Smooth muscle cell (in vitro differentiated cells): Measurements from ENCODE around the gene SEC61B. TPM values are rescaled to one million over a fixed set of nuclear protein-coding genes. Genes with fewer than 3 reads are reported as not detected.

Experiments used
- DNase-seq: peaks from one replicate; lab custom pipeline; 2025; ENCODE audit not compliant: unreplicated experiment; lab: John Stamatoyannopoulos, UW
- H2AFZ ChIP-seq: fragments of 200-600 bp; sonication (generic); 2 replicates; pipeline ENCODE4 v1.6.0; 2016; ENCODE audit warnings: antibody characterized with exemption, low read depth, mild to moderate bottlenecking
- H3F3A ChIP-seq: fragments of 200-600 bp; sonication (generic); 2 replicates; pipeline ENCODE4 v1.6.0; 2017; ENCODE audit warnings: antibody characterized with exemption, low read depth
- H3K27ac ChIP-seq: fragments of 200-600 bp; sonication (generic); 2 replicates; pipeline ENCODE4 v1.5.1; 2016; ENCODE audit warnings: low read depth, mild to moderate bottlenecking
- H3K27me3 ChIP-seq: fragments of 200-600 bp; sonication (generic); 2 replicates; pipeline ENCODE4 v1.6.1; 2016; ENCODE audit warnings: low read depth, mild to moderate bottlenecking
- H3K36me3 ChIP-seq: fragments of 200-600 bp; sonication (generic); 2 replicates; pipeline ENCODE4 v1.5.1; 2016; ENCODE audit warnings: low read depth
- H3K4me1 ChIP-seq: fragments of 200-600 bp; sonication (generic); 2 replicates; pipeline ENCODE4 v1.5.1; 2016; ENCODE audit warnings: low read depth
- H3K4me2 ChIP-seq: fragments of 200-600 bp; sonication (generic); 2 replicates; pipeline ENCODE4 v1.6.0; 2016; ENCODE audit warnings: mild to moderate bottlenecking
- H3K4me3 ChIP-seq: fragments of 200-600 bp; sonication (generic); 2 replicates; pipeline ENCODE4 v1.5.1; 2016; ENCODE audit warnings: mild to moderate bottlenecking
- H3K79me2 ChIP-seq: fragments of 200-600 bp; sonication (generic); 2 replicates; pipeline ENCODE4 v1.6.0; 2016; ENCODE audit warnings: low read depth, mild to moderate bottlenecking
- H3K9ac ChIP-seq: fragments of 200-600 bp; sonication (generic); 2 replicates; pipeline ENCODE4 v1.6.0; 2016; ENCODE audit warnings: low read depth
- H3K9me3 ChIP-seq: fragments of 200-600 bp; sonication (generic); replicated peaks from 2 replicates; pipeline ENCODE4 v1.5.1; 2016; ENCODE audit warnings: low read depth
- H4K20me1 ChIP-seq: fragments of 200-600 bp; sonication (generic); 2 replicates; pipeline ENCODE4 v1.6.0; 2016; ENCODE audit warnings: low read depth
- WGBS: methylation state at CpG from one replicate; pipeline ENCODE4 v1.1.7; 2016; ENCODE audit warnings: low lambda C conversion rate; 5-methylcytosine and 5-hydroxymethylcytosine counted together
- polyA plus RNA-seq: library from polyadenylated mRNA; unstranded; fragments of >200 nt; fragmentation: Nextera tagmentation; extraction: Ambion mirVana; gene quantifications from 2 replicates; pipeline ENCODE4 v1.2.1, GENCODE V29; 2016
- total RNA-seq: library from RNA; depleted of rRNA; stranded (reverse); fragments of >200 nt; gene quantifications from 2 replicates; pipeline ENCODE4 v1.2.3, GENCODE V29; 2014
- TF ChIP-seq, protein P1 (sequence below): fragments of 200-600 bp; sonication (generic); IDR thresholded peaks from 2 replicates; pipeline ENCODE4 v1.5.1; 2017; ENCODE audit warnings: borderline replicate concordance, mild to moderate bottlenecking, antibody characterized with exemption; ENCODE audit not compliant: insufficient read depth, poor library complexity, severe bottlenecking

The SEC61B gene
- total and polyA plus RNA-seq, 2 experiments from 2014 or later: 385 to 549 TPM

DNA sequence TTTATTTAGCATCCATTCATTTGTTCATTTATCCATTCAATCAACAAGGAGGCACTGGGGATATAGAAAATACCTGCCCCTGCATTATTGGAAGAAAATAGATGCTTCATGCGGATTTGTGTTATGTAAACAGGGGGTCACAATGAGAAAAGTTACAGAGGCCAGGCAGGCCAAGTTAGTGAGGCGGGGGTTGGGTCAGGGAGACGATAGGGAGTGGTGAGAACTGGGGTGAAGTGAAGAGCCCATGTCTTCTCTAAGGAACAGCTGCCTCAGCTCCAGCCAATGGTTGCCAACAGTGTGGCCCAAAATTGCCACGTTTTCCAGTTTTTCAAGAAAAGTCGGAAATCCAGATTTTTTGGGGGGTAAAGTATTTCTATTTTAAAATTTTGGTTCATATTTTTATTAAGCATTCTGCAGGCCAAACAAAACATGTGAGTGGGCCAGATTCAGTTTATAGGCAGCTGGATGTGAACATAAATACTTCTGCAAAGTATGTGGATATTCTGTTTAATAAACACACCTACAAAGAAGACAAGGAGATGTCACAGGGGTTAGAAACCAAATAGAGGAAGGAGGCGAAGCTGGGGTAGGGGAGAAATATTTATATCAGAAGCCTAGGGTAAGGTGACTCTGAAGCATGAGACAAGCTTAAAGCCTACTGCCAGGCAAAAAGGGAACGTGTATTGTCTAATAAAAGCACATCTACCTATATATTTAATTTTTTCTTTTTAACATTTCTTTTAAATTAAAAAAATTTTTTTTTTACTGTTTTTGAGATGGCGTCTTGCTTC lies 44.3 kb upstream of the SEC61B start:
- Histone ChIP-seq H3K4me2 (no peak overlapping the region), H3K36me3 (no peaks in the 10 kb centered on the region), H3K4me3 (no peak overlapping the region), H3K27ac (no peak overlapping the region), H3K9me3 (no peaks in the 10 kb centered on the region), H3K9ac (no peak overlapping the region), H3K4me1 (peaks cover 37% of the 10 kb centered on the region), H3K79me2 (no peaks in the 10 kb centered on the region), H3K27me3 (no peaks in the 10 kb centered on the region), H4K20me1 (no peaks in the 10 kb centered on the region), H3F3A (peaks cover 6% of the 10 kb centered on the region), H2AFZ (no peak overlapping the region)
- no peak for DNase-seq
- WGBS: 96% methylated on average over 8 of the region's 8 CpGs
- TF ChIP-seq, protein P1, sequence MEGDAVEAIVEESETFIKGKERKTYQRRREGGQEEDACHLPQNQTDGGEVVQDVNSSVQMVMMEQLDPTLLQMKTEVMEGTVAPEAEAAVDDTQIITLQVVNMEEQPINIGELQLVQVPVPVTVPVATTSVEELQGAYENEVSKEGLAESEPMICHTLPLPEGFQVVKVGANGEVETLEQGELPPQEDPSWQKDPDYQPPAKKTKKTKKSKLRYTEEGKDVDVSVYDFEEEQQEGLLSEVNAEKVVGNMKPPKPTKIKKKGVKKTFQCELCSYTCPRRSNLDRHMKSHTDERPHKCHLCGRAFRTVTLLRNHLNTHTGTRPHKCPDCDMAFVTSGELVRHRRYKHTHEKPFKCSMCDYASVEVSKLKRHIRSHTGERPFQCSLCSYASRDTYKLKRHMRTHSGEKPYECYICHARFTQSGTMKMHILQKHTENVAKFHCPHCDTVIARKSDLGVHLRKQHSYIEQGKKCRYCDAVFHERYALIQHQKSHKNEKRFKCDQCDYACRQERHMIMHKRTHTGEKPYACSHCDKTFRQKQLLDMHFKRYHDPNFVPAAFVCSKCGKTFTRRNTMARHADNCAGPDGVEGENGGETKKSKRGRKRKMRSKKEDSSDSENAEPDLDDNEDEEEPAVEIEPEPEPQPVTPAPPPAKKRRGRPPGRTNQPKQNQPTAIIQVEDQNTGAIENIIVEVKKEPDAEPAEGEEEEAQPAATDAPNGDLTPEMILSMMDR: no peak

DNA sequence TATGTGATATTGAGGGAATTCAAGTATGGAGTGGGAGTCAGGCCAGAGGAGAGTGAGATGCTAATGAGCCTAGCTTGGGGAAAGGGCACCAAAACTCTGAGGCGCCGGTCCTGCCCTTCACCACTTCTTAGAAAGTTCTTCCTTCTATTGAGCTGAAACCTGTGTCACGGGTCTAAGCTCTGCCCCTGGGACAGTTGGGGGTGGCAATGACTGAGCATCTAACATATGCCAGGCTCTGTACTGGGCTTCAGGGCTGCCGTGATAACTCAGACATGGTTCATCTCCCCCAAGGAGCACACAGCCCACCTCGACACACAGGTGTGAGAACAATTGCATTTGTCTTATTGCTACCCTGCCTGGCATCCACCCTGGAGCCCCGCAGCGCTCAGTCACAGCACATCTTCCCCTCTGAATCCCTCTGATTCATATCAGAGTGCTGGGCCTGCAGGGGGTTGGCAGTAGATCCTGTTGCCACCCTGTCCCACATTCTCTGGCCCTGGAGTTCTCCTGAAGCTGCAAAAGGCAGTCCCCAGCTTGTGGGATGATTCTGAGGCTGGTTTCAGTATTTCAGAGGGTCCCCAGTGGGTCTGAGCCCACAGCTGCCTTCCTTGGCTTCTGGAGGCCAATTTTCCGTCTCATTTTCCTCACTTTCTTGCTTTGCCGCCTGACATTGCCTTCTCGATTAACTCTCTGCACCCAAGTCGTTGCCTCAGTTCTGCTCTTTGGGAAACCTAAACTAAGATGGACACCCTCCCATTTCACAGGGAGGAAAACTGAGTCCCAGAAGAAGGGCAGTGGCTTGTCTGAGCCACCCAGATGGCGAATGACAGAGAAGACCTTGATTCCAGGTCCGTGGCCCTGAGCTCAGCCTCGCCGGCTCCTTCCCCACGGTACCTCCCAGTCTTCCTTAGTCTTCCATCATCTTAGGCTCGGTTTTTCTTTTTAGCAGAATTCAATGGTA lies 42.9 kb upstream of the SEC61B start:
- H3K27me3 ChIP-seq: no peaks in the 10 kb centered on the region
- TF ChIP-seq, protein P1: no peak
- no peak overlapping the region for H3K4me3 ChIP-seq
- WGBS: 96% methylated on average over 17 of the region's 17 CpGs
- H3K4me2 ChIP-seq: no peak overlapping the region
- H3K4me1 ChIP-seq: peaks cover 26% of the 10 kb centered on the region
- H3K9ac ChIP-seq: no peak overlapping the region
- DNase-seq: no peak
- no peaks in the 10 kb centered on the region for H4K20me1 ChIP-seq
- no peak overlapping the region for H3K27ac ChIP-seq
- H3K36me3 ChIP-seq: no peaks in the 10 kb centered on the region
- no peaks in the 10 kb centered on the region for H3K9me3 ChIP-seq
- H3K79me2 ChIP-seq: no peaks in the 10 kb centered on the region
- H3F3A ChIP-seq: peaks cover 14% of the 10 kb centered on the region
- H2AFZ ChIP-seq: no peak overlapping the region

DNA sequence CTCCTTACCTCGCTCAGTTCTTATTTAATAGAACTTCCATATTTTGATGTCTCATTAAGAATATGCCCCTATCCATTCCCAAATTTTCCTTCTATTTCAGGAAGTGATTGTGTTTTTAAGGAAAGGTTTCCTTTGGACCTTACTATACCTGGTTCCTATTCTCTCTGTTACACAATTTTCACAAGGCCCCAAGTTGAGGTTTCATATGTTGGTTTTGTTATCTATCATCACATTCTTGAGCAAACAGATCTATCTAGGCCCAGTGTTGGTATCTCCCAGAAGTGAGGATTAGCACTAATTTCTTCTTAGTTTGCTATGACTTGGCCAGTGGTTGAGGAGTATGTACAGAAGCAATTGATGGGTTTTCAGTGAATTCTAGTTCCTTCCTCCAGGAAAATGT lies 41.9 kb upstream of the SEC61B start:
- Histone ChIP-seq H3K4me1 (peaks cover 24% of the 10 kb centered on the region), H3K9ac (no peak overlapping the region), H2AFZ (no peak overlapping the region), H4K20me1 (no peaks in the 10 kb centered on the region), H3K27me3 (no peaks in the 10 kb centered on the region), H3F3A (peaks cover 14% of the 10 kb centered on the region), H3K9me3 (no peaks in the 10 kb centered on the region), H3K36me3 (no peaks in the 10 kb centered on the region), H3K79me2 (no peaks in the 10 kb centered on the region), H3K27ac (peak overlapping the region; percentile 94), H3K4me2 (peak overlapping the region; percentile 59), H3K4me3 (no peak overlapping the region)
- WGBS: 91% methylated on average over 1 of the region's 1 CpG
- TF ChIP-seq, protein P1: no peak
- DNase-seq: no peak
